Mucosa of descending colon (tissue), 3 donors: Measurements from ENCODE around the gene ANK3. TPM values are rescaled to one million over a fixed set of nuclear protein-coding genes. Genes with fewer than 3 reads are reported as not detected.

Experiments
- ATAC-seq: fragments of 200-7000 bp; cut with Tn5 transposase; one replicate; pipeline ENCODE4 v1.9.1; 2020; ENCODE audit warnings: mild to moderate bottlenecking, moderate library complexity
- DNase-seq, 3 donors: peaks; one replicate each; pipeline ENCODE4 v3.0.0-alpha.2; 2020
- H3K36me3 ChIP-seq: fragments of 200-600 bp; one replicate; pipeline ENCODE4 v1.8.0; 2021; ENCODE audit warnings: low read depth, mild to moderate bottlenecking
- H3K4me1 ChIP-seq: fragments of 200-600 bp; one replicate; pipeline ENCODE4 v1.8.0; 2021; ENCODE audit warnings: low read depth, mild to moderate bottlenecking
- H3K4me3 ChIP-seq: fragments of 200-600 bp; one replicate; pipeline ENCODE4 v1.8.0; 2021; ENCODE audit warnings: mild to moderate bottlenecking
- H3K9me3 ChIP-seq: fragments of 200-600 bp; one replicate; pipeline ENCODE4 v1.8.0; 2021; ENCODE audit warnings: mild to moderate bottlenecking
- CTCF ChIP-seq: fragments of 200-600 bp; IDR thresholded peaks from one replicate; pipeline ENCODE4 v1.8.0; 2022; ENCODE audit warnings: antibody characterized with exemption, mild to moderate bottlenecking
- intact Hi-C, 2 donors: fragments of 100-400 bp; cut with DNase I in 1 of 2; cut with micrococcal nuclease in 1 of 2; formaldehyde crosslinking; loops; one replicate each; pipeline versions ENCODE4 v1.11.0 to v1.11.1; 2022; cut with DNase I, micrococcal nuclease
- total RNA-seq, 3 donors: library from RNA; stranded (reverse); fragmentation: NEBNext Ultra II Directional in 2 of 3; extraction: Animal tissue kit (Norgen Biotek cat#: 25700) in 2 of 3; gene quantifications; one replicate each; pipeline versions ENCODE4 v1.2.1 to v1.2.4, GENCODE V29; 2021 to 2023
- donor health status: DM: no; HTN: no; CAD: no; lungs with moderate emphysema.
- donor health status: DM: no; HTN: no; CAD: no.
- donor health status: DM: no; HTN: yes; CAD: no.

Gene ANK3
- total RNA-seq, 3 donors from 2014 or later = 67.7 to 145 (median 74.0) TPM

- no peaks in the 10 kb centered on the region for H3K9me3 ChIP-seq
- no peaks in the 10 kb centered on the region for H3K36me3 ChIP-seq
- no peak overlapping the region for H3K4me3 ChIP-seq
- ATAC-seq (no peak), DNase-seq (no peak)
- intact Hi-C loops = no loop called here
- H3K4me1 ChIP-seq = no peaks in the 10 kb centered on the region
- TF ChIP-seq CTCF = no peak
Observed at GRCh38 chr10:60305380-60305892, 84.2 kb downstream of the ANK3 start.

- Histone ChIP-seq H3K36me3 (no peaks in the 10 kb centered on the region), H3K4me3 (no peak overlapping the region), H3K4me1 (no peaks in the 10 kb centered on the region), H3K9me3 (no peaks in the 10 kb centered on the region)
- no peak for ATAC-seq
- TF ChIP-seq CTCF = no peak
- intact Hi-C loops = no loop called here
- DNase-seq = no peak
Observed at GRCh38 chr10:60304829-60305379, 84.8 kb downstream of the ANK3 start.

- DNase-seq = no peak
- intact Hi-C loops = no loop called here
- Histone ChIP-seq H3K4me1 (no peaks in the 10 kb centered on the region), H3K4me3 (no peak overlapping the region), H3K9me3 (no peaks in the 10 kb centered on the region), H3K36me3 (no peaks in the 10 kb centered on the region)
- no peak for TF ChIP-seq CTCF
- no peak for ATAC-seq
Observed at GRCh38 chr10:60303778-60304177, 85.9 kb downstream of the ANK3 start.

- intact Hi-C loops = no loop called here
- H3K36me3 ChIP-seq = no peaks in the 10 kb centered on the region
- ATAC-seq = no peak
- no peak for DNase-seq
- TF ChIP-seq CTCF = no peak
- no peaks in the 10 kb centered on the region for H3K4me1 ChIP-seq
- H3K4me3 ChIP-seq = no peak overlapping the region
- H3K9me3 ChIP-seq = no peaks in the 10 kb centered on the region
Observed at GRCh38 chr10:60299961-60300883, 89.5 kb downstream of the ANK3 start.

- Histone ChIP-seq H3K4me1 (no peaks in the 10 kb centered on the region), H3K4me3 (no peak overlapping the region), H3K9me3 (no peaks in the 10 kb centered on the region), H3K36me3 (no peaks in the 10 kb centered on the region)
- DNase-seq (no peak), ATAC-seq (no peak)
- no peak for TF ChIP-seq CTCF
- intact Hi-C loops = no loop called here
Observed at GRCh38 chr10:60299390-60299778, 90.3 kb downstream of the ANK3 start.
